Measurements from ENCODE around the gene KCTD17. TPM values are rescaled to one million over a fixed set of nuclear protein-coding genes. Genes with fewer than 3 reads are reported as not detected.

KCTD17 gene
- total RNA-seq, 2 donors from 2014 or later: 27.9 to 30.1 TPM

DNA sequence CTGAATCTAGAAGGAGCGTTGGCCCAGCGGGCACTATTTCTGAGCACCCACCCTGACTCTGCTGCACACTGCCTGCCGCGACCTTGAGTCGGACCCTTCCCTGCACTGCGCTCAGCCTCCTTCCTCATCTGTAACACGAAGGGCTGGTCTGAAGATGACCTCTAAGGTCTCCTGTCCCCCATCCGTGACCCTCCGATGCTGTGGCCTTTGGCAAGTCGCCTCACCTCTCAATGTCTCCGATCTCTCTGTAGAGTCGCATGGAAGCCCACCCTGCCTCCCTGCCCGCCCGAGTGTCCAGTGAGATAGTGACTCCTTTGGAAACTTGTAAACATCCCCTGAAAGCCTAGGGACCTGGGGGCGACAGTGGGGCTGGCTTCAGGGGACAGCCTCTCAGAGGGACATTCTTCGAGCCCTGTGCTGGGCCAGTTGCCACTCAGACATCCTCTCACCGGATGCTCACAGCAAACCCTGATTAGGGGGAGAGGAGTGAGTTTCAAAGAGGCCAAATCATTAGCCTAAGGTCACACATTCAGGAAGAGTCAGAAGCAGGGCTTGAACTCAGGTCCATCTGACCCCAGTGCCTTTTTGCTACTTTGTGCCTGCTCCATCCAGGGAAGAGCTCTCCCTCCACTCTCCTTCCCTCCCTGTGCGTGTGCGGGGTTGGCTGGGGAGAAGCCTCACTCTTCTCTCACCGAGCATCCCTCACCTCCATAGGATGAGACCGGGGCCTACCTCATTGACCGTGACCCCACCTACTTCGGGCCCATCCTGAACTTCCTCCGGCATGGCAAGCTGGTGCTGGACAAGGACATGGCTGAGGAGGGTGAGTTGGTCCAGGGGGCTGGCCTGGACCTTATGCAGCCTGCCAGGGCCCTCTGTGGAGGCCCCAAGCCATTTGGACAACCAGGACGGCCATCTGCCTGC lies 1.1 kb downstream of the KCTD17 start:
- no peaks in the 10 kb centered on the region for H3K27me3 Mint-ChIP-seq (ENCODE audit: low read depth)

DNA sequence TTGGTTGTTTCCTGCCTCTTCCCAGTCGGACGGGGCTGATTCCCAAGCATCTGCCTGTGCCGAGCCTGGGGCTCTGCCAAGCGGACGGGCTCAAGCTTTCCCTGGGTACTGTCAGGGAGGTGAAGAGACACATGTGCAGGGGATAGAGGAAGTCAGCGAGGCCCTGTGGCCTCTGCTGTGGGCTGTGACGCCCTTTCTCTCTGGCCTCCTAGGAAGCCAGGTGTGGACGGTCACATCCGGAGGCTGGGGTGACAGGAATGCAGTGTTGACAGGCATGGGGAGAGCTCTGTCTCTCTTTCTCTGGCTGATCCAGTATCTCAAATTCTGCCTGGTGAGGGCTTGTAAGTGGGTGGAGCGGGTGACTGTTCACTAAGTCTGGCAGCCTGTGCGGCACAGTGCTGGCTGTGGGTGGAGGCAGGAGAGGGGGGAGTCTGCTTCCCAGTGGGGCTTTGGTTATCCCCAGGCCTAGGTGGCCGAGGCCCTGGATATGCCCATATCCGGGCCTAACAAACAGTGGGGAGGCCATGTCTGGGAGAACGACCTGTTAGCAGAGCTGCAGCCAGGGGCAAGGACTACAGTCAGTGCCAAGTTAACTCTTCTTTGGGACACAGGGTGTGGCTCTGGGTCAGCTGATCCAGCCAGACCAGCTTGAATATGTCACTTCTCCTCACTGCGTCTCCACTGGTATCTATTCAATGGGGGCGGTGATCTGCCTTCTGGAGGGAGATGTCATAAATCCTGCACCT lies 1.9 kb downstream of the KCTD17 start:
- Mint-ChIP-seq H3K27ac (no peak overlapping the region), H3K36me3 (ENCODE audit: insufficient read depth in 2 of 2) (peaks cover 0 to 2% of the 10 kb centered on the region in 2 donors), H3K9me3 (no peaks in the 10 kb centered on the region), H3K27me3 (ENCODE audit: low read depth) (no peaks in the 10 kb centered on the region), H3K4me1 (ENCODE audit: low read depth) (peaks cover 15% of the 10 kb centered on the region), H3K4me3 (peak overlapping the region in 1 of 2 donors; percentile 88)
- no peak for ATAC-seq (replicated peaks in 1 of 2)
- no peak for DNase-seq

More for the DNA sequence above, 1.1 kb downstream of the KCTD17 start:
- no peak overlapping the region for H3K27ac Mint-ChIP-seq
- peak overlapping the region; percentile 75 to 88 for H3K4me3 Mint-ChIP-seq
- DNase-seq: no peak
- peaks cover 0 to 2% of the 10 kb centered on the region in 2 donors for H3K36me3 Mint-ChIP-seq (ENCODE audit: insufficient read depth in 2 of 2)
- peaks cover 15% of the 10 kb centered on the region for H3K4me1 Mint-ChIP-seq (ENCODE audit: low read depth)
- no peak for ATAC-seq (replicated peaks in 1 of 2)
- no peaks in the 10 kb centered on the region for H3K9me3 Mint-ChIP-seq

DNA sequence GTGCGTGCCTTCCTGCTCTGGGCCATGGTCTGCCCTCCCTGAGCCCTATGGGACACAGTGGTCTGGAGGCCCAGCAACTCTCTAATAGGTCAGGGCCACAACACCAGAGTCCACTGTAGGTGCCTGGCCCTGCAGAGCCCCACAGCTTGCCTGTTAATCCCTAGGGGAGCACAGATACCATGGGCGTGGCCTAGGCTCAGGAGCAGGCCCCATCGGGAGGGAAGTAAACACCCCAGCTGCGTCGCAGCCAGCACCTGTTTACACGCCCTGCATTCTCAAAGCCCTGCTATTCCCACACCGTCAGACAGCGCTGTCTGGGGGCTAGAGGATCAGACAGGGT lies 2.5 kb downstream of the KCTD17 start:
- DNase-seq (no peak), ATAC-seq (replicated peaks in 1 of 2) (no peak)
- peaks cover 0 to 2% of the 10 kb centered on the region in 2 donors for H3K36me3 Mint-ChIP-seq (ENCODE audit: insufficient read depth in 2 of 2)
- no peak overlapping the region for H3K4me3 Mint-ChIP-seq
- H3K9me3 Mint-ChIP-seq: no peaks in the 10 kb centered on the region
- no peak overlapping the region for H3K27ac Mint-ChIP-seq
- peaks cover 15% of the 10 kb centered on the region for H3K4me1 Mint-ChIP-seq (ENCODE audit: low read depth)
- H3K27me3 Mint-ChIP-seq (ENCODE audit: low read depth): no peaks in the 10 kb centered on the region

GRCh38 chr22:37054600-37055365 lies 3.2 kb downstream of the KCTD17 start:
- H3K27me3 Mint-ChIP-seq (ENCODE audit: low read depth): no peaks in the 10 kb centered on the region
- H3K9me3 Mint-ChIP-seq: no peaks in the 10 kb centered on the region
- H3K27ac Mint-ChIP-seq: no peak overlapping the region
- DNase-seq (no peak), ATAC-seq (replicated peaks in 1 of 2) (no peak)
- peaks cover 17% of the 10 kb centered on the region for H3K4me1 Mint-ChIP-seq (ENCODE audit: low read depth)
- no peak overlapping the region for H3K4me3 Mint-ChIP-seq
- peaks cover 0 to 2% of the 10 kb centered on the region in 2 donors for H3K36me3 Mint-ChIP-seq (ENCODE audit: insufficient read depth in 2 of 2)

GRCh38 chr22:37056246-37056645 lies 4.7 kb downstream of the KCTD17 start:
- no peak for DNase-seq
- Mint-ChIP-seq H3K27ac (no peak overlapping the region), H3K9me3 (no peaks in the 10 kb centered on the region), H3K4me3 (no peak overlapping the region), H3K27me3 (ENCODE audit: low read depth) (no peaks in the 10 kb centered on the region), H3K4me1 (ENCODE audit: low read depth) (peaks cover 32% of the 10 kb centered on the region), H3K36me3 (ENCODE audit: insufficient read depth in 2 of 2) (peaks cover 1 to 2% of the 10 kb centered on the region in 2 donors)
- no peak for ATAC-seq (replicated peaks in 1 of 2)

DNA sequence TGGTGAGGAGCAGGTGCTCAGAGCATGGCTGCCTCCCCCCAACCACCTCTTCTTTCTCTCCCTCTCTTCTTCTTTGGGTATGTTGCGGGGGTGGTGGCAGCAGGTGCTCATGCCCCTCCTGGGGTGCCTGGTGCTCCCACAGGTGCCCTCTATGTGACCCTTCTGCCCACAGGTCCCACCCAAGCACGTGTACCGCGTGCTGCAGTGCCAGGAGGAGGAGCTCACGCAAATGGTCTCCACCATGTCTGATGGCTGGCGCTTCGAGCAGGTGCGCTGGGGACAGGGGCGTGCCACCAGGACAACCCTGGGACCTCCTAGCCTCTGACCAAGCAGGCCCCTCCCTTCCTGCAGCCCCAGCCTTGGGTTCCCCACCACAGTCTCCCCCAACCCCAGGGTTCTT lies 5.7 kb downstream of the KCTD17 start:
- no peak for ATAC-seq (replicated peaks in 1 of 2)
- no peak overlapping the region for H3K27ac Mint-ChIP-seq

GRCh38 chr22:37057796-37058510 lies 6.4 kb downstream of the KCTD17 start:
- no peak for ATAC-seq (replicated peaks in 1 of 2)
- no peak for DNase-seq
- Mint-ChIP-seq H3K4me1 (ENCODE audit: low read depth) (peaks cover 34% of the 10 kb centered on the region), H3K27me3 (ENCODE audit: low read depth) (no peaks in the 10 kb centered on the region), H3K36me3 (ENCODE audit: insufficient read depth in 2 of 2) (peaks cover 1 to 2% of the 10 kb centered on the region in 2 donors), H3K27ac (no peak overlapping the region), H3K9me3 (no peaks in the 10 kb centered on the region), H3K4me3 (no peak overlapping the region)

More for the DNA sequence above, 5.7 kb downstream of the KCTD17 start:
- Mint-ChIP-seq H3K4me3 (no peak overlapping the region), H3K27me3 (ENCODE audit: low read depth) (no peaks in the 10 kb centered on the region), H3K4me1 (ENCODE audit: low read depth) (peaks cover 40% of the 10 kb centered on the region), H3K36me3 (ENCODE audit: insufficient read depth in 2 of 2) (peaks cover 1 to 2% of the 10 kb centered on the region in 2 donors), H3K9me3 (no peaks in the 10 kb centered on the region)
- DNase-seq: no peak

GRCh38 chr22:37058917-37059701 lies 7.6 kb downstream of the KCTD17 start:
- Mint-ChIP-seq H3K4me1 (ENCODE audit: low read depth) (peaks cover 28% of the 10 kb centered on the region), H3K27ac (no peak overlapping the region), H3K27me3 (ENCODE audit: low read depth) (no peaks in the 10 kb centered on the region), H3K36me3 (ENCODE audit: insufficient read depth in 2 of 2) (peaks cover 1 to 2% of the 10 kb centered on the region in 2 donors), H3K4me3 (no peak overlapping the region), H3K9me3 (no peaks in the 10 kb centered on the region)
- ATAC-seq (replicated peaks in 1 of 2) (no peak), DNase-seq (no peak)

- H3K4me1 Mint-ChIP-seq (ENCODE audit: low read depth): peaks cover 28% of the 10 kb centered on the region
- H3K4me3 Mint-ChIP-seq: peak overlapping the region; percentile 82 to 88
- DNase-seq (no peak), ATAC-seq (replicated peaks in 1 of 2) (peak; percentile 43 to 58)
- no peak overlapping the region for H3K27ac Mint-ChIP-seq
- no peaks in the 10 kb centered on the region for H3K9me3 Mint-ChIP-seq
- H3K36me3 Mint-ChIP-seq (ENCODE audit: insufficient read depth in 2 of 2): peaks cover 1 to 3% of the 10 kb centered on the region in 2 donors
- no peaks in the 10 kb centered on the region for H3K27me3 Mint-ChIP-seq (ENCODE audit: low read depth)
Measured at GRCh38 chr22:37059876-37060449, 8.4 kb downstream of the KCTD17 start.

- peak; percentile 76 to 77 for DNase-seq
- H3K4me3 Mint-ChIP-seq: peak overlapping the region; percentile 82 to 88
- H3K36me3 Mint-ChIP-seq (ENCODE audit: insufficient read depth in 2 of 2): peaks cover 1 to 3% of the 10 kb centered on the region in 2 donors
- peak overlapping the region; percentile 55 for H3K27ac Mint-ChIP-seq
- H3K4me1 Mint-ChIP-seq (ENCODE audit: low read depth): peaks cover 28% of the 10 kb centered on the region
- H3K9me3 Mint-ChIP-seq: no peaks in the 10 kb centered on the region
- H3K27me3 Mint-ChIP-seq (ENCODE audit: low read depth): no peaks in the 10 kb centered on the region
- peak; percentile 85 to 86 for ATAC-seq (replicated peaks in 1 of 2)
Measured at GRCh38 chr22:37060801-37061610, 9.5 kb downstream of the KCTD17 start.
